ENCODE results near the gene SH3RF3. TPM values are rescaled to one million over a fixed set of nuclear protein-coding genes. Genes with fewer than 3 reads are reported as not detected.

SH3RF3 gene
- total RNA-seq, 2 donors from 2014 or later = 1.3 to 5.6 TPM

GRCh38 chr2:109196081-109196875 lies 67.3 kb downstream of the SH3RF3 start:
- H3K27me3 ChIP-seq = no peaks in the 10 kb centered on the region
- H3K36me3 ChIP-seq (replicated peaks in 1 of 2; ENCODE audit: insufficient read depth in 1 of 2, low read depth in 2 of 2) = no peaks in the 10 kb centered on the region
- intact Hi-C loops (cut with DNase I) = no loop called here
- H3K4me1 ChIP-seq = no peaks in the 10 kb centered on the region
- H3K4me3 ChIP-seq = no peak overlapping the region
- DNase-seq (no peak), ATAC-seq (no peak)
- WGBS, 2 donors = 76 to 88% methylated on average over 5 to 19 of the region's 19 CpGs
- H3K9me3 ChIP-seq = no peaks in the 10 kb centered on the region
- no peak for TF ChIP-seq CTCF (IDR thresholded peaks at IDR 0.05)
- TF ChIP-seq POLR2A (IDR thresholded peaks at IDR 0.05) = no peak
- H3K27ac ChIP-seq = no peak overlapping the region

- WGBS, 2 donors = 78 to 81% methylated on average over 4 to 6 of the region's 6 CpGs
- ATAC-seq (no peak), DNase-seq (no peak)
- H3K4me1 ChIP-seq = peaks cover 3% of the 10 kb centered on the region
- H3K27ac ChIP-seq = no peak overlapping the region
- H3K4me3 ChIP-seq = no peak overlapping the region
- no peaks in the 10 kb centered on the region for H3K36me3 ChIP-seq (replicated peaks in 1 of 2; ENCODE audit: insufficient read depth in 1 of 2, low read depth in 2 of 2)
- no peaks in the 10 kb centered on the region for H3K27me3 ChIP-seq
- intact Hi-C loops (cut with DNase I) = no loop called here
- no peaks in the 10 kb centered on the region for H3K9me3 ChIP-seq
- TF ChIP-seq CTCF (IDR thresholded peaks at IDR 0.05) (no peak), POLR2A (IDR thresholded peaks at IDR 0.05) (no peak)
Observed at GRCh38 chr2:109197491-109198418, 68.8 kb downstream of the SH3RF3 start.

- peaks cover 3% of the 10 kb centered on the region for H3K4me1 ChIP-seq
- intact Hi-C loops (cut with DNase I) = no loop called here
- no peak for TF ChIP-seq CTCF (IDR thresholded peaks at IDR 0.05)
- TF ChIP-seq POLR2A (IDR thresholded peaks at IDR 0.05) = no peak
- H3K9me3 ChIP-seq = no peaks in the 10 kb centered on the region
- H3K27ac ChIP-seq = no peak overlapping the region
- 88 to 89% methylated on average over 4 of the region's 4 CpGs for WGBS, 2 donors
- H3K36me3 ChIP-seq (replicated peaks in 1 of 2; ENCODE audit: insufficient read depth in 1 of 2, low read depth in 2 of 2) = no peaks in the 10 kb centered on the region
- ATAC-seq (no peak), DNase-seq (no peak)
- H3K27me3 ChIP-seq = no peaks in the 10 kb centered on the region
- no peak overlapping the region for H3K4me3 ChIP-seq
Observed at GRCh38 chr2:109199790-109200189, 70.8 kb downstream of the SH3RF3 start.

- ATAC-seq = no peak
- TF ChIP-seq POLR2A (IDR thresholded peaks at IDR 0.05) (no peak), CTCF (IDR thresholded peaks at IDR 0.05) (no peak)
- no peak for DNase-seq
Observed at GRCh38 chr2:109200616-109201464, 71.8 kb downstream of the SH3RF3 start.

More at GRCh38 chr2:109200616-109201464, 71.8 kb downstream of the SH3RF3 start:
- 77 to 78% methylated on average over 9 to 14 of the region's 14 CpGs for WGBS, 2 donors
- no peaks in the 10 kb centered on the region for H3K27me3 ChIP-seq
- H3K36me3 ChIP-seq (replicated peaks in 1 of 2; ENCODE audit: insufficient read depth in 1 of 2, low read depth in 2 of 2) = no peaks in the 10 kb centered on the region
- no peaks in the 10 kb centered on the region for H3K9me3 ChIP-seq
- H3K4me3 ChIP-seq = no peak overlapping the region
- peaks cover 3% of the 10 kb centered on the region for H3K4me1 ChIP-seq
- intact Hi-C loops (cut with DNase I) = no loop called here
- H3K27ac ChIP-seq = no peak overlapping the region
